BE2C (cell line): ENCODE measurements around the gene SAMSN1.

ENCODE experiments used
- DNase-seq: peaks from one replicate; pipeline ENCODE4 v3.0.0-alpha.2; 2020
- H3K27me3 ChIP-seq: fragments of 250-450 bp; sonication (Bioruptor Pico); 2 replicates; pipeline ENCODE4 v1.5.1; 2020; ENCODE audit warnings: mild to moderate bottlenecking
- H3K36me3 ChIP-seq: fragments of 250-450 bp; sonication (Bioruptor Pico); 2 replicates; pipeline ENCODE4 v1.5.1; 2020; ENCODE audit warnings: mild to moderate bottlenecking
- H3K4me1 ChIP-seq: fragments of 250-450 bp; sonication (Bioruptor Pico); 2 replicates; pipeline ENCODE4 v1.5.1; 2020
- H3K4me3 ChIP-seq: 2 replicates; pipeline ENCODE4 v1.5.1; 2011; ENCODE audit warnings: low read depth, low read length
- H3K9me3 ChIP-seq: fragments of 250-450 bp; sonication (Bioruptor Pico); 2 replicates; pipeline ENCODE4 v1.5.1; 2020
- CTCF ChIP-seq: IDR thresholded peaks from 2 replicates; pipeline ENCODE4 v1.5.1; 2012; ENCODE audit warnings: mild to moderate bottlenecking, low read depth, low read length

SAMSN1 gene

GRCh38 chr21:14582934-14583628 is 37.0 kb upstream of the SAMSN1 start:
- no peak for DNase-seq
- Histone ChIP-seq H3K4me3 (no peak overlapping the region), H3K36me3 (no peaks in the 10 kb centered on the region), H3K4me1 (no peaks in the 10 kb centered on the region), H3K9me3 (no peaks in the 10 kb centered on the region), H3K27me3 (no peaks in the 10 kb centered on the region)
- no peak for TF ChIP-seq CTCF

GRCh38 chr21:14581902-14582457 is 35.9 kb upstream of the SAMSN1 start:
- Histone ChIP-seq H3K9me3 (no peaks in the 10 kb centered on the region), H3K27me3 (no peaks in the 10 kb centered on the region), H3K4me3 (no peak overlapping the region), H3K4me1 (no peaks in the 10 kb centered on the region), H3K36me3 (no peaks in the 10 kb centered on the region)
- DNase-seq: no peak
- no peak for TF ChIP-seq CTCF

- Histone ChIP-seq H3K4me1 (no peaks in the 10 kb centered on the region), H3K27me3 (no peaks in the 10 kb centered on the region), H3K36me3 (no peaks in the 10 kb centered on the region), H3K4me3 (no peak overlapping the region), H3K9me3 (no peaks in the 10 kb centered on the region)
- no peak for TF ChIP-seq CTCF
- DNase-seq: no peak
These were observed 27.1 kb upstream of the SAMSN1 start for GRCh38 chr21:14573244-14573643.

- DNase-seq: no peak
- no peaks in the 10 kb centered on the region for H3K4me1 ChIP-seq
- no peaks in the 10 kb centered on the region for H3K27me3 ChIP-seq
- no peaks in the 10 kb centered on the region for H3K36me3 ChIP-seq
- no peak overlapping the region for H3K4me3 ChIP-seq
- H3K9me3 ChIP-seq: no peaks in the 10 kb centered on the region
- no peak for TF ChIP-seq CTCF
These were observed 26.2 kb upstream of the SAMSN1 start for GRCh38 chr21:14572204-14572780.

GRCh38 chr21:14569868-14570267 is 23.8 kb upstream of the SAMSN1 start:
- no peak for DNase-seq

More at GRCh38 chr21:14569868-14570267, 23.8 kb upstream of the SAMSN1 start:
- TF ChIP-seq CTCF: no peak
- no peaks in the 10 kb centered on the region for H3K4me1 ChIP-seq
- H3K36me3 ChIP-seq: no peaks in the 10 kb centered on the region
- no peaks in the 10 kb centered on the region for H3K27me3 ChIP-seq
- H3K4me3 ChIP-seq: no peak overlapping the region
- no peaks in the 10 kb centered on the region for H3K9me3 ChIP-seq
